Suppressor macrophage treated with lipopolysaccharide for 4 hours (primary cell): ENCODE measurements around the gene PDCD10.
A peak's percentile ranks its signal among the peaks of the same experiment; 100 is the strongest.

ENCODE experiments used
- DNase-seq: peaks from one replicate; pipeline ENCODE4 v3.0.0-alpha.2; 2020

PDCD10 gene

GRCh38 chr3:167734498-167735232, at the start of gene PDCD10:
PDCD10 (minus strand) TSS chr3:167734892; CDS start chr3:167720157, 14,735 bp downstream.
- peak; percentile 98 for DNase-seq

GRCh38 chr3:167783781-167784180, 49.1 kb upstream of the PDCD10 start:
- no peak for DNase-seq

DNA sequence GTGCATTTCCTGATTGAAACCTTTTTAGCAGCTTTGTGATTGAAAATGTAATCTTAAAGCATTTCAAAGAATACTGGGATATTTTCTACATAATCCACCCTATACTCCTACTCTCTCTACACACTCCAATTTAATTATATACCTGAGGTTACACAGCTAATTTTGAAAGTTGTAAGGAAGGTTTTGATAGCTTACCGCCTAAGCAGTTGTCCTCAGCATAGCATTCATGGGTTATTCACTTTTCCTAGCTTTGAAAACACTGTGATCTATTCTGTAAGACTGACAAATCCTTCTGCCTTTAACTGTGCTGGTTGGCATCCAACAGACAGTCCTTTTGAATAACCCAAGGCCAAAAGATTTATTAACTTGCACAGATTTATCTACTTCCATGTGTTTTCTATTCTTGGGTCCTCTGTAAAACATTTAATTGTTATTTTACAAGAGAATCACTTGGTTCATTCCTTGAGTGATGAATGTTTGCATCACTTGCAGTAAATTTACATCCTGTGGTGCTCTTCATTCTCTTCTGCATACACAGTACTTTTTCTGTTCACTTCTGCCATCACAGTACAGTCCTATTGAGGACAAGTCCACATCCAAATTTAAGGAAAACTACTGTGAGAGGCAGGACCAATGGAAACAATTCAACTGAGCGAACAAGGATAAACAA, 45.7 kb upstream of the PDCD10 start:
- no peak for DNase-seq

- no peak for DNase-seq
Observed at GRCh38 chr3:167777356-167777755, 42.7 kb upstream of the PDCD10 start.

GRCh38 chr3:167776066-167776685, 41.5 kb upstream of the PDCD10 start:
- no peak for DNase-seq

DNA sequence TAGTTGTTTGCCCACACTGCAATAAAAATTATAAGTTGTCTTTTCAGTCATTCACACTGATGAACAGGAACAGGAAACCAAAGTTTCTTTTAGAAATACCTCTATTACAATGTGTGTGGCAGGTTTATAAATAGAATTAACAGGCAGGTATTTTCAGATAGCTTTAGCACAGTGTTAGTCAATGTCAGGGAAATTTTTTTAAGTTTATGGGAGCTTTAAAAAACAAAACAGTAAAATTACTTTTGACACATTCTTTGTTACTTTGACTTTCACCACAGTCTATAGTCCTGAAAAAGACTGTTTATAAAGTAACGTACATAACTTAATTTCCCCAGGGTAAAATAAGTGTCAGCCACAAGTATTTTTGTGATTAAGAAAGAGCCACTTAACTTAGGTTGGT, 38.9 kb upstream of the PDCD10 start:
- DNase-seq: no peak

- DNase-seq: no peak
Observed at GRCh38 chr3:167772992-167773391, 38.3 kb upstream of the PDCD10 start.

DNA sequence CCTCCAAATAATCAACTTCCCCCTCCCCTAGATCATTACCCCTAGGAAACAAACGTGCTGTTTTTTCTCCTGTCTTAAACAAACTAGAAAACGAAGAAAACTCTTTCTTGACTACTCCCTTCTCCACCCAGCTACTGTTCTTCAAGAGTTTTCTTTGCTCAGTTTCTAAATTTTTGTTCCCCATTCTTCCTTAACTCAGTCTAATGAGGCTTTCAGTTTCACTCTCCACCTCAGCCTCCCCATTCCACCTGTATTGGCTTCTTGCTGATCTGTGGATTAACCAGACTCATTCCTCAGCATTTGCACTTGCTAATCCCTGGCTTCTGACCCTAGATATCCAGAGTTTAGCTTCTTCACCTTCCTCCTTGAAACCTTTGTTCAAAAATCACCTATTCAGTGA, 27.6 kb upstream of the PDCD10 start:
- no peak for DNase-seq

GRCh38 chr3:167761302-167761701, 26.6 kb upstream of the PDCD10 start:
- DNase-seq: no peak

DNA sequence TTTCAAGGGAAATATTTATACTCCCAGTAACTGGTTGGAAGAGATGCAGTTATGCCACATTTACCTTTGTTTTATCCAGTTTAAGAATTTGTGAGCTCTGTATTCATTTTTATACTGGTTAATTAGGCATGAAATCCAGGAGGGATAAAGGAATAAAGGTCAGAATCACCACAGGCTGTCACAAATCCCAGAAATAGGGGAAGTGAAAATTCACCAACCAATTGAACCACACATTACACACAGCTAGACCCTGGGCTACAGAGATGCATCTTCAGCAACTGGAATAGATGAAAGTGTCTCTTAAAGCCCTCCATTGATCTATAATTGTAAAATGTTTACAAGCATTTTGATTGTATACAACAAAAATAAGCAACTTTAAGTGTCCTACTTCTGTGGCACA, 19.4 kb upstream of the PDCD10 start:
- DNase-seq: peak; percentile 22

- peak; percentile 82 for DNase-seq
Observed at GRCh38 chr3:167750272-167750971, 15.7 kb upstream of the PDCD10 start.

GRCh38 chr3:167749728-167750127, 15.0 kb upstream of the PDCD10 start:
- DNase-seq: no peak

- no peak for DNase-seq
Observed at GRCh38 chr3:167749209-167749608, 14.5 kb upstream of the PDCD10 start.

DNA sequence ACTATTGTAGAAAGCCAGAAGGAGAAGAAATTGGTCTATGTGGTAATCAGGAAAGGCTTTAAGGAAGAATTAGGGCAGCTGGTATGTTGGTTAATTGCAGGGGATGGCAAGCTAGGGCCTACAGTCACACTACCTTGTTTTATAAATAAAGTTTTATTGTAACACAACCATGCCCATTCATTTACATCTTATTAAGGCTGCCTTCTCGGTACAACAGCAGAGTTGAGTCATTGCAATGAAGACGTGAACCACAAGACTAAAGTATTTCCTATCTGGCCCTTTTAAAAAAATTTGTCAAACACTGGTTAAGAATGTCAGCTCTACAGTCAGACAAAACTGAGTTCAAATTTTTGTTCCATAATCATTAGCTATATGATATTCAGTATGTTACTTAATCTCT, 9.1 kb upstream of the PDCD10 start:
- DNase-seq: no peak

DNA sequence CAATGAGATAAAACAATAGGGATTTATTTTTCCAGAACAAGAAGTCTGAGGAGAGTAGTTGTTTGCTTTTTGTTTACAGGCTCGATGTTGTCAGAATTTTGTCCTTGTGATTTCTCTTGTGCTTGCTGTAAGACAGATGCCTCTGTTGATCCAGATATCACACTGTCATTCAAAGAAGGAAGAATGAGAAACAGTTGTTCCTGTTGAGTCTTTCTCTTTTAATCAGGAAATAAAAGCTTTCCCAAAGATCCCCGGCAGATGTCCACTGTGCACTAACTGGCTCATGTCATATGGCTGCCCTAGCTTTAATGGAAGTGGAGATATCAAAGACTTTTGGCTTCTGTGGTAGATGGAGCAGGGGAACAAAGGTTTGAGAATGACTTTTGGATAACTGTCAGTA, 7.6 kb upstream of the PDCD10 start:
- no peak for DNase-seq

DNA sequence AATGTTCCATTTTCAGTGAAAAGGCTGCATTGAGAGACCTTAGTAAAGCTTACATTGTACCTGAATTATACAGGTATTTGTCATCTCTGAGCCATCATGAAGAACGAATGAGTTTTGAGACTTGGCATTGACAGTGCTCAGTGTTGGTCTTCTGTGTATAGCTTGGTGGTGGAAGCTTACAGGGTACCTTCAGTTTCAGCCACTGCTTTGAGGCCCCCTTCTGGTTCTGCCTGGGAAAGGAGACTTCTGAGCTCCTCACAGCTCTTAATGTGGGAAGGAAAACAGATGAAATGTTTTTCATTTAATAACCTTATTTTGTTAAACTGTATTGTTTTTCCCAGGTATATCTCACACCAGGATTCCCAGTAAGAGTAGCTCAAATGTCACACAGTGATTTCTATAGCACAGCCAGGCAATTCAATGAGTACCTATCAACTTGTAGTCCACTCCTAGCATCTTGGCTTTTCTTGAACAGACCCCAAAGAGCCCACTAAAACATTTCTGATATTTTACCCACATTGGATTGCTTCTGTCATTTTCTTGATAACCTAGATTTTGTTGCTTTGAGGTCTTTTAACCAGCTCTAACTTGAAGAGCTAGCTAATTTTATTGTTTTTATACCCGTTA, 6.4 kb upstream of the PDCD10 start:
- peak; percentile 39 for DNase-seq

DNA sequence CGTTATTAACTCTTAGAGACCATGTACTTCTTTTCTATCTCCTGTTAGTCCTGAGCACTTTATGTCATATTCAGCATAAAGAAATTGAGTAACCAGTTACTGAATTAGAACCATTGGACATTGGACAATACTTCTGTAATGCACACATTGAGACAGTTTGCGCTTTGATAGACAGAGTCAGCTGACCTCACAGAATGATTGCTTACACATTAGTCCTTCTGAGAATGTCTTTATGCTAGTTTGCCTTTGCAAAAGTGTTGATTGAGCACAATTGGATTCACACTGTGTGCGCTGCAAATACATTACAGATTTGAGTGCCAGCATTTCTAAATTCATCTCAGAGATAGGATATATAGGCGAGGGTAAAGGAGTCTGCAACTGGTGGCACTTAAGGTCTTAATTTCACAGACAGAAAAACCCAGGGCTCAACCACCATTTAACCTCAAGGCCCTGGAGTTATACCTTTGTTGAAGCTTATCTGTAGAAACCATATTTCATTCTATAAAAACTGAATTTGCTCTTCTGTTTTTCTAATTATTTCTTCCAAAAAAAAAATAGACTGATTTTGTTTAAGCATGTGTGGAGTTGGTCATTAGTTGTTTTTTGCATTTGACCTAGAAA, 4.6 kb upstream of the PDCD10 start:
- DNase-seq: no peak

DNA sequence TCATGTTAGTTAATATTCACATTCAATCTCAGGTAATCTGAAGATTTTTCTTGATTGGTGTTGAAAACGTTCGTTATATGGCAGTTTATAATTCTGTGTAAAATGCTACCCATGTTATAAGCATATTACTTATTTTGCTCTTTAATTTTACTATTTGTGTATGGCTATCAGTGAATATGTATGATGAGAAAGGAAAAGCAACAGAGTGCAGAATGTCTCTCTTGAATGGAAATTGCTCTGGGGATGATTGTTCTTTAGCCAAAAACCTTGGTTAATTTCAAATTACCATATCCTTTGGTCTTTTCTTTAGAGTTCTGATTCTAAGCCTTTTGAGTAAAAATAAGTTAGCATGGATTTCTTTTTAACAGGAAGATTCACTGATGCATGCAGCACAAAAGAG, 3.3 kb upstream of the PDCD10 start:
- no peak for DNase-seq

DNA sequence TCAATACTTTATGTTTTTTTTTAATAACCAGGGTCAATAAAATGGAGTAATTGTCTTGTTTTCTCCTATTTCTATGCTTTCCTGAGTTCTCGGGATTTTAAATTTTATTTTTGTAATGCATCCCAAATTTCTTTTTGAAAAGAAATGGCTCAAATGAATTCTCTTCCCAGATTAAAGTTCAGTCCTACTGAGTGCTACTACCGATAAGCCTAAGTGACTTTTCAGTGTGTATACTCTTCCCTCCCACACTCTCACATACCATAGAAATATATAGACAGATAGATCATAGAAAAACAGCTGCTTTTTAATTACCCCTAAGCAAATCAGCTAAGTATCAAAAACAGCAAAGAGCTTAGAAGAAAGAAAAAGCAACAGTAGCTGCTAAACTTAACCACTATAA, 2.3 kb upstream of the PDCD10 start:
- DNase-seq: no peak

DNA sequence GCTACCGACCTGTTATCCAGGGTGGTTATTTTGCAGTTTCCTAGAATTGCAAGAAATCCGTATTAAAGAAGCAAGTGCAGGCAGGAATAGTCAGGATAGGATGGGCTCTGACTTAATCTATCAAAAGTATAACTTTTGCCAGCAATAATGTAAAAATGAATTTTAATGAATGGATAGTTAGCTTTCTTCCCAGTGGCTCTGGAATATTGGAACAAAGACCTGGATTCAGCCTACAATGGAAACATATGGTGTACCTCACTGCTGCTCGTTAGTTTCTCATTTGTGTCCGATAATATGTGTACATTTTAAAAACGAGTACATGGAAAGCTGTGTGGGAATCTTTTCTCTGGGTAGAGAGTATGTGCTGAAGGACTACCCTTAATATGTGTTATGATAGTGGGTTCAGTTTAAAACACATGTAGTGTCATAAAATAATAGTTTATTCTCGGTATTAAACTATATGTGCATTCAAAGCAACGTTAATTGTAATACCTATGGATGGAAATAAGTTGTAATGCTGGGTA, 1.6 kb upstream of the PDCD10 start:
- DNase-seq: no peak

DNA sequence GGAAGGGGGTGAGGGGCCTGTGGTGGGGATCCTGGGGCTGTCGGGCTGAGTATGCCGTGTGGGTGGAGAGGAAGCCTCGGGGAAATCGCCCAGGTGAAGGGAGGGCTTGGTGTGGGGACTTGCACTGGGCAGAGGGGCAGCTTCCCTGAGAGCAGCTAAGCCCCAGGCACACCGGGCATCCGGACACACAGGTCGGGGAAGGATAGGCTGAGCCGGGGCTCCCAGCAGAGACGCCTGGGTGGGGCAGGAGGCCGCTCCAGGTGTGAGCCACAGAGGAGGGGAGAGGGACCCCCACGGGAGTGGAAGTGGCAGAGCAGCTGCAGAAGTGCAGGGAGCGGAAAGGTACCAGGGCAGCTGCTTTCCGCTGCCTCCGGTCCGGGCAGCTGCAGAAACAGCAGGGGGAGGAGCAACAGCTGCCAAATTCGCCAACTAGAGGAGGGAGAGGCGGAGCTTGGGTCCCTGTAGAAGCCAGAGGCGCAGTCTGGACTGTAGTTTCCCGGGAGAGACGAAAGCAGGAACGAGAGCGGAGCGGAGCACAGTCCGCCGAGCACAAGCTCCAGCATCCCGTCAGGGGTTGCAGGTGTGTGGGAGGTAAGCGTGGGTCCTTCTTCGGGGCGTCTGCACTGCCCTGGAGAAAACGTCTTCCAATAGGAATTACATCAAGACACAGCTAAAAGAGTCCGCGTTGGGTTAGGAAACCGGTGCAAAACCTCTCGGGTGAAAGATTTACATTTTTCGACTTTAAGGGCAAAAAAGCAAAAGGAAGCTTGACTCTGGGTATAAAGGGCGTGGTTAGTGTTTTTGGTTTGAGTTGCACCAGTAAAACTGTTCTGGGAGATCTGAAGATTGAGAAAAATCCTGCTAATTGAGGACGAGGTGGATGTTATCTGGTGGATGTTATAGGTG, 794 bp upstream of the PDCD10 start, which contains the start of gene SERPINI1:
Gene SERPINI1, plus strand, starts transcription at position 489 of the 906 bp plus-strand sequence. CDS start 53,408 bp downstream, outside the sequence.
- DNase-seq: peak; percentile 91
